MCF 10A (cell line): ENCODE results near the gene SUCO. TPM values are rescaled to one million over a fixed set of nuclear protein-coding genes. Genes with fewer than 3 reads are reported as not detected.

ENCODE experiments used
- BruUV-seq: library from RNA; stranded (reverse); fragments of 400-500 nt; replicated peaks from 2 replicates; lab custom pipeline; 2021; lab: Mats Ljungman, UMichigan
- CTCF ChIA-PET: fragments of 300-600 bp; sonication (Branson Sonifier 250); formaldehyde crosslinking; extraction: SDS; loops from one replicate; lab custom pipeline; 2021; ENCODE audit warnings: antibody characterized with exemption, inconsistent platforms; lab: Yijun Ruan, JAX
- POLR2A ChIA-PET: fragments of 300-600, 350-650 bp; sonication (Branson Sonifier 250); formaldehyde crosslinking; extraction: SDS; loops from one replicate; lab custom pipeline; 2020; ENCODE audit warnings: antibody characterized with exemption, inconsistent platforms; lab: Yijun Ruan, JAX
- DNase-seq: peaks from one replicate; pipeline ENCODE4 v3.0.0-alpha.2; 2018; ENCODE audit not compliant: unreplicated experiment
- H3K27ac Mint-ChIP-seq: one replicate; pipeline ENCODE4 v1.8.0; 2022; ENCODE audit warnings: mild to moderate bottlenecking, low read depth, mixed read lengths; ENCODE audit not compliant: unreplicated experiment
- H3K27me3 Mint-ChIP-seq: one replicate; pipeline ENCODE4 v1.8.0; 2022; ENCODE audit warnings: mixed read lengths; ENCODE audit not compliant: insufficient read depth, unreplicated experiment
- H3K36me3 Mint-ChIP-seq: one replicate; pipeline ENCODE4 v1.8.0; 2022; ENCODE audit warnings: mild to moderate bottlenecking, moderate library complexity, mixed read lengths; ENCODE audit not compliant: insufficient read depth, unreplicated experiment
- H3K4me1 Mint-ChIP-seq: one replicate; pipeline ENCODE4 v1.8.0; 2022; ENCODE audit warnings: mixed read lengths; ENCODE audit not compliant: insufficient read depth, unreplicated experiment
- H3K4me3 Mint-ChIP-seq: one replicate; pipeline ENCODE4 v1.8.0; 2022; ENCODE audit warnings: mild to moderate bottlenecking, moderate library complexity, mixed read lengths; ENCODE audit not compliant: unreplicated experiment
- H3K9me3 Mint-ChIP-seq: one replicate; pipeline ENCODE4 v1.8.0; 2022; ENCODE audit warnings: mixed read lengths; ENCODE audit not compliant: unreplicated experiment
- CTCF ChIP-seq: fragments of 200-600 bp; IDR thresholded peaks from one replicate; pipeline ENCODE4 v1.8.0; 2022; ENCODE audit warnings: antibody characterized with exemption, mild to moderate bottlenecking; ENCODE audit not compliant: unreplicated experiment
- intact Hi-C: fragments of 100-400 bp; cut with micrococcal nuclease; formaldehyde crosslinking; loops from 2 replicates; pipeline ENCODE4 v1.14.1; 2022
- total RNA-seq: library from RNA; stranded (reverse); gene quantifications from 2 replicates; pipeline ENCODE4 v1.2.3, GENCODE V29; 2022

Gene SUCO
- total RNA-seq, 1 experiment from 2014 or later = 47.9 TPM

GRCh38 chr1:172641492-172641891 is 108.5 kb downstream of the SUCO start:
- Mint-ChIP-seq H3K4me1 (peaks cover 40% of the 10 kb centered on the region), H3K9me3 (peaks cover 7% of the 10 kb centered on the region), H3K27ac (no peak overlapping the region), H3K27me3 (no peaks in the 10 kb centered on the region), H3K36me3 (no peaks in the 10 kb centered on the region), H3K4me3 (no peak overlapping the region)
- intact Hi-C loops = no loop called here
- BruUV-seq = no TSS peak
- DNase-seq = no peak
- TF ChIP-seq CTCF = no peak
- POLR2A ChIA-PET = interaction anchor here (0.6 to 0.7 kb wide), 4 partner anchors 26 to 248 kb away, joined by 3 to 4 read pairs (median 3); no protein-coding TSS in a partner anchor
- CTCF ChIA-PET = interaction anchor here (0.5 to 1.9 kb wide), 6 partner anchors 9 to 840 kb away, joined by 3 to 5 read pairs (median 4); no protein-coding TSS in a partner anchor

- Mint-ChIP-seq H3K27me3 (no peaks in the 10 kb centered on the region), H3K4me3 (no peak overlapping the region), H3K9me3 (no peaks in the 10 kb centered on the region), H3K4me1 (peaks cover 33% of the 10 kb centered on the region), H3K36me3 (no peaks in the 10 kb centered on the region), H3K27ac (no peak overlapping the region)
- intact Hi-C loops = no loop called here
- peak; percentile 57 for DNase-seq
- no peak for TF ChIP-seq CTCF
- ChIA-PET CTCF (interaction anchor here (0.6 kb wide), 1 partner anchor 275 kb away, joined by 5 read pairs; no protein-coding TSS in a partner anchor), POLR2A (no interaction called here)
- BruUV-seq = no TSS peak
Observed at GRCh38 chr1:172642970-172643369, 110.0 kb downstream of the SUCO start.

- intact Hi-C loops = no loop called here
- no peak overlapping the region for H3K4me3 Mint-ChIP-seq
- no peaks in the 10 kb centered on the region for H3K36me3 Mint-ChIP-seq
- peaks cover 11% of the 10 kb centered on the region for H3K4me1 Mint-ChIP-seq
- CTCF ChIA-PET = no interaction called here
- no peaks in the 10 kb centered on the region for H3K27me3 Mint-ChIP-seq
- POLR2A ChIA-PET = no interaction called here
- DNase-seq = no peak
- H3K9me3 Mint-ChIP-seq = no peaks in the 10 kb centered on the region
- BruUV-seq = no TSS peak
- TF ChIP-seq CTCF = no peak
- H3K27ac Mint-ChIP-seq = no peak overlapping the region
Observed at GRCh38 chr1:172646653-172647052, 113.7 kb downstream of the SUCO start.

- H3K9me3 Mint-ChIP-seq = no peaks in the 10 kb centered on the region
- no TSS peak for BruUV-seq
- no peak for DNase-seq
- no peaks in the 10 kb centered on the region for H3K27me3 Mint-ChIP-seq
- POLR2A ChIA-PET = no interaction called here
- CTCF ChIA-PET = interaction anchor here (0.6 kb wide), 1 partner anchor 82 kb away, joined by 3 read pairs; no protein-coding TSS in a partner anchor
- no peak overlapping the region for H3K4me3 Mint-ChIP-seq
- H3K36me3 Mint-ChIP-seq = no peaks in the 10 kb centered on the region
- intact Hi-C loops = no loop called here
- peaks cover 11% of the 10 kb centered on the region for H3K4me1 Mint-ChIP-seq
- no peak overlapping the region for H3K27ac Mint-ChIP-seq
- TF ChIP-seq CTCF = no peak
Observed at GRCh38 chr1:172647110-172647564, 114.2 kb downstream of the SUCO start.
